ENCODE data around the gene PSMB8. TPM values are rescaled to one million over a fixed set of nuclear protein-coding genes. Genes with fewer than 3 reads are reported as not detected.

The PSMB8 gene
- total RNA-seq, 1 experiment from 2014 or later, result 31.6 TPM

GRCh38 chr6:32838114-32838958 lies 5.5 kb downstream of the PSMB8 start, which contains the start of gene TAP2:
TSS of gene TAP2 (minus strand) at chr6:32838739. CDS start at chr6:32838233, 506 bp downstream.
- 0 out of 2 replicates have a peak, but pooled peaks cover 3% of the 10 kb centered on the region for H3K36me3 ChIP-seq (ENCODE audit: low read depth, low read length)
- BruUV-seq (replicated peaks), result no TSS peak
- intact Hi-C loops (cut with micrococcal nuclease), result loop anchor here (1.0 to 5.0 kb wide), 4 partner anchors 15 to 144 kb away; partner anchors contain the start of gene TAP1
- peaks cover 22% of the 10 kb centered on the region for H3K79me2 ChIP-seq (ENCODE audit: low read length)
- H3K27me3 ChIP-seq (ENCODE audit: low read length), result no peaks in the 10 kb centered on the region
- peak within 1 kb of the TSS; percentile 86 for H3K9ac ChIP-seq (ENCODE audit: low read length)
- ChIA-PET POLR2A (ENCODE audit: unreplicated experiment) (interaction anchor here (0.7 to 1.1 kb wide), 3 partner anchors 12 to 30 kb away, joined by 5 to 12 read pairs (median 7); partner anchors contain the start of genes PSMB9 and TAP1), CTCF (interaction anchor here (0.5 to 2.3 kb wide), 15 partner anchors 12 to 1178 kb away, joined by 3 to 90 read pairs (median 7); partner anchors contain the start of genes C6orf47, HLA-DMA, PSMB9 and TAP1)
- H3K4me2 ChIP-seq (ENCODE audit: low read length), result peak within 1 kb of the TSS; percentile 100
- H2AFZ ChIP-seq (ENCODE audit: low read length), result peak within 1 kb of the TSS; percentile 91
- ATAC-seq, result peak; percentile 96
- no peaks in the 10 kb centered on the region for H4K20me1 ChIP-seq (ENCODE audit: low read length)
- H3K27ac ChIP-seq (ENCODE audit: low read length), result peak within 1 kb of the TSS; percentile 54; the same call in 1 of the 2 replicates
- H3K4me3 ChIP-seq (ENCODE audit: low read length), result peak within 1 kb of the TSS; percentile 96
- no peaks in the 10 kb centered on the region for H3K9me2 ChIP-seq (replicated peaks; ENCODE audit: low read length)
- H3K9me3 ChIP-seq (ENCODE audit: low read length), result no peaks in the 10 kb centered on the region
- TF ChIP-seq EZH2 (IDR thresholded peaks at IDR 0.05; ENCODE audit: low read length, unreplicated experiment) (no peak), CTCF (conservative IDR thresholded peaks at IDR 0.05; ENCODE audit: low read depth, low read length) (peak; percentile 94)
- DNase-seq, result peak; percentile 94
- peaks cover 24% of the 10 kb centered on the region for H3K4me1 ChIP-seq (ENCODE audit: insufficient read depth, low read length)
- H3F3A ChIP-seq (ENCODE audit: low read length, unreplicated experiment), result no peaks in the 10 kb centered on the region

DNA sequence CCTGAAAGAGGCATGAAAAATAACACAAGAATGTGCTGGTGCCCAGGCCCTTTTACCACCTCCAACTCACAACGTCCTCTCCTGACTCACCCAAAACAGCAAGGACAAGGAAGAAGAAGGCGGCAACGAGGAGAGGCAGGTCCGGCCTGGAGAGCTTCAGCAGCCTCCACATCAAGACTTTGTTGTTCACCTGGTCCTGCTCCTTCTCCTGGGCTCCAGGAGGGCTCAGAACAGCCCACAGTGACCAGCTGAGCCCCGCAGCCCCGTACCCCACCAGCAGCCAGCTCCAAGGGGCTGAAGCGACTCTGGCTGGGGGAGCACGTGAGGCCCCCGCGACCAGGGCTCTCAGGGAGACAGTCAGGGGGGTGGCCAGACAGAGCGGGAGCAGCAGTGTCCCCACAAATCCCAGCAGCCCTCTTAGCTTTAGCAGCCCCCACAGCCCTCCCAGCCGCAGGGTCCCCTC lies 6.2 kb downstream of the PSMB8 start:
- Histone ChIP-seq H3K4me3 (ENCODE audit: low read length) (peak overlapping the region; percentile 96), H3K9ac (ENCODE audit: low read length) (peak overlapping the region; percentile 86), H2AFZ (ENCODE audit: low read length) (peak overlapping the region; percentile 91), H3K36me3 (ENCODE audit: low read depth, low read length) (0 out of 2 replicates have a peak, but pooled peaks cover 3% of the 10 kb centered on the region), H3K4me1 (ENCODE audit: insufficient read depth, low read length) (peaks cover 18% of the 10 kb centered on the region), H3K4me2 (ENCODE audit: low read length) (peak overlapping the region; percentile 100), H3F3A (ENCODE audit: low read length, unreplicated experiment) (no peaks in the 10 kb centered on the region), H3K9me3 (ENCODE audit: low read length) (no peaks in the 10 kb centered on the region), H3K27me3 (ENCODE audit: low read length) (no peaks in the 10 kb centered on the region), H4K20me1 (ENCODE audit: low read length) (no peaks in the 10 kb centered on the region), H3K79me2 (ENCODE audit: low read length) (peaks cover 22% of the 10 kb centered on the region), H3K27ac (ENCODE audit: low read length) (peak overlapping the region; percentile 54; the same call in 1 of the 2 replicates), H3K9me2 (replicated peaks; ENCODE audit: low read length) (no peaks in the 10 kb centered on the region)
- peak; percentile 21 for ATAC-seq
- peak; percentile 55 for DNase-seq
- intact Hi-C loops (cut with micrococcal nuclease), result loop anchor here (1.0 to 5.0 kb wide), 4 partner anchors 16 to 145 kb away; partner anchors contain the start of gene TAP1
- ChIA-PET POLR2A (ENCODE audit: unreplicated experiment) (interaction anchor here (1.1 kb wide), 1 partner anchor 16 kb away, joined by 12 read pairs; the partner anchor contains the start of genes PSMB9 and TAP1), CTCF (interaction anchor here (0.8 to 2.3 kb wide), 9 partner anchors 16 to 1177 kb away, joined by 3 to 90 read pairs (median 7); partner anchors contain the start of genes C6orf47, HLA-DMA, PSMB9 and TAP1)
- TF ChIP-seq CTCF (conservative IDR thresholded peaks at IDR 0.05; ENCODE audit: low read depth, low read length) (no peak), EZH2 (IDR thresholded peaks at IDR 0.05; ENCODE audit: low read length, unreplicated experiment) (no peak), EZH2phosphoT487 (IDR thresholded peaks at IDR 0.05; ENCODE audit: borderline replicate concordance, low read length) (no peak)
- TSS peak; percentile 19 for BruUV-seq (replicated peaks)
